HG03378 (cell line): Measurements from ENCODE around the gene TGFBI.

Source experiments
- ATAC-seq: cut with Tn5 transposase; IDR thresholded peaks from one replicate; pipeline ENCODE4 v1.9.1; 2021; ENCODE audit warnings: mild to moderate bottlenecking, moderate library complexity; ENCODE audit not compliant: unreplicated experiment

TGFBI gene

DNA sequence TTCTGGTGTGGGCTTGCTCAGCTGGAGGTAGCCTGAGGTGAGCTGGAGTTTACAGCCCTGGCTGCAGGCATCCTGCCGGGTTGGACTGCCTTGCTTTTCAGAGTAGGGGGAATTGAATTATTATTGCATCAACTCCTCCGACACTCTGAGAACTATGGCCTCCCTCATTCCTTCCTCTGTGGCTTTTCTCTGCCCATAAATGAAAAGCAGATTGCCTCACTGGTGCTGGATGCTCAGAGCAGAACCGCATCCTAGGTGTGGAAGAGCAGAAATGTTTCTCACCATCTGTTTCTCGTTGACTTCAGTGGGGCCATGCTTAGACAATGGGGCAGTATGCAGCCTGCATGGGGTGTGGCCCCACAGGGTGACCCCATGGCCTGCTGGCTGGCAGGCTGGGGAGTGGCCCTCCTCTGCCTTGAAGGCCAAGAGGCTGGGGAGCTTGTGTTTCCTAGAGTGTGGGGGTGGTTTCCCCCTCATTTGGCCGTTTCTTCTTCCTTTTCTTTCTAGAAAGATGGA, 27.3 kb upstream of the TGFBI start:
- ATAC-seq: no peak

DNA sequence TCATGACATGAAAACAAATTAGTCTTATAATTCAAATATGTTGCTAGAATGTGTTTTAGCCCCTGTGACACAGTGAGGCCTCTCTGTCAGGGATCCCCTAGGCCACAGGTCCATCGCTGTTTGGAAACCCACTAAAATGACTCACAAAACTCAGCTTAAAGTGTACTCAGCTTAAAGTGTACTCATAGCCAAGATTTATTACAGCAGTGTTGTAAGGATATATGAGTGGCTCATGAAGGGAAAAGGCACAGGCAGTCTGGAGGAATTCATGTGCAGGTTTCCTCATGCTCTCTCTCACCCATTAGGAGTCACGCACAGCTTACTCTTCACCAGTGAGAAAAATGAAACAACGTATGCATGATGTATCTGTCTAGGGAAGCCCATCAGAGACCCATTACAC, 24.4 kb upstream of the TGFBI start:
- no peak for ATAC-seq

DNA sequence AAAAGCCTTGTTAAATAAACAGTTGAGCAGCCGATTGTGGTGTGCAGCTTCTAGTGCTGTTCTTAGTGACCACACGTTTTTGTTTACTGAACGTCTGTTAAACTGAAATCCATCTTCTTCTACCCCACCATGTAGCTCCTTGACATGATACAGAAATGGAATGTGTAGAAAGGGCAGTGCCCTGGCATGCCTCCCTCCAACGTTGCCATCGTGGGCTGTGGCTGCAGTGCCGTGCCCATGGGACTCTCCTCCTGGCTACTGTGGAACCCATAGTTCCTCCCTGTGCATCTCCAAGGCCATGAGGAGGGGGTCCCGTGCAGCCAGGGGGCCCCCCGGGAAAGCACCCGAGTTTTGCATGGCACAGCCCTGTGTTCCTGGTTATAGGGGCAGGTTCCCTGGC, 23.3 kb upstream of the TGFBI start:
- ATAC-seq: no peak

DNA sequence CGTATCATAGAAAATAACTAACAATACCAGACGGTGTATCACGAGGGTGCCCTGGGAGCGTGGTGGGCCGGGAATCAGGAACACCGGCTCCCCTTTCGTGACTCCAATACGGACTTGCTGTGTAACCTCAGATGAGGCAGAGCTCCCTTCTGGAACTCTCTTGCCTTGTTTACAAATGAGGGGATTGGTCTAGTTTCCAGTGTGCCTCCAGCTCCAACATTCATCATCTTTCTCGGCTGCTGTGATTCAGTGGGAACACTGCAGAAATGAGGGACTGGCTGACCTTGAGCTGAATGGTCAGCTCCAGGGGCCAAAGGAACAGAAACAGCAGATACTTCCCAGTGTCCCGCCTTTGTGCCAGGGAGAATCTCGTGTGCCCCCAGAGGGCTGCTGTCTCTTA, 22.6 kb upstream of the TGFBI start:
- no peak for ATAC-seq

DNA sequence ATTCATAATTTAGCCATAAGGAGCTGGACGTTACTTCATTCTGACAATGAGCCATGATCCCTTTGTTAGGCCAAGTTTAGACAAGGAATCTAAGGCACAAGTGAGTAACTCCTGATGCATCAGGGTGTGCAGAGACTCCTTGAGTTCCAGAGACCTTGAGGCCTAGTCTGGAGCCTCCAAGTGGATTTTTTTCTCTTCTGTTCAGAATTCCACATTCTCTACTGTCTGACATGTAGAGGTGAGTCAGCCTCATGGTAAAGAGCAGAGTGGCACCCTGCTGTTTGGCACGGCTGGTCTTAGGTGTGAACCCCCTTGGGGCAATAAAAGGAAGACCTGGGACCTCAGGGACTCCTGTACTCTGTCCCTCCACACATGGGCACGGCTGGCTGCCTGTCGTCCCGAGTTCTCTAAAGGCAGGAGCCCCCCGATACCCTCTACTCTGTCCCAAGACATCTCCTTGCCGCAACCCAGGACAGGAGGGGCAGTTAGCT, 22.0 kb upstream of the TGFBI start:
- no peak for ATAC-seq

DNA sequence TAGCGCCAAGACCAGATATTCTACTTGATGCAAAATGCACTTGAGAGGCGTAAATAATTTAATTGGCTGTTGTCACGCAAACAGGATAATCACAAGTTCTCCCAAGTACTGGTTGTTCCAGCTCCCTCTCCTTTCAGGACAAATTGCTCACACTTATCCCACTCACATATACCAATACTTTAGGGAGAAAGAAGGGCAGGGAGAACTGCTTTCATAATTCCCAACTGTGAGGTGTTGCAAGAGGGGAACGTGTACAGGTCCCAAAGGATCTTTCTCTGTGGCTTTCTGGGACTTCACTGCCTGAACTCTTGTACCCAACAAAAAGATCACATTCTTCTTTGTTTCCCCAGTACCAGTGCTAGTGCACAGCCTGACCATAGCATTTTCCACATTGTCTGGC, 21.5 kb upstream of the TGFBI start:
- no peak for ATAC-seq

DNA sequence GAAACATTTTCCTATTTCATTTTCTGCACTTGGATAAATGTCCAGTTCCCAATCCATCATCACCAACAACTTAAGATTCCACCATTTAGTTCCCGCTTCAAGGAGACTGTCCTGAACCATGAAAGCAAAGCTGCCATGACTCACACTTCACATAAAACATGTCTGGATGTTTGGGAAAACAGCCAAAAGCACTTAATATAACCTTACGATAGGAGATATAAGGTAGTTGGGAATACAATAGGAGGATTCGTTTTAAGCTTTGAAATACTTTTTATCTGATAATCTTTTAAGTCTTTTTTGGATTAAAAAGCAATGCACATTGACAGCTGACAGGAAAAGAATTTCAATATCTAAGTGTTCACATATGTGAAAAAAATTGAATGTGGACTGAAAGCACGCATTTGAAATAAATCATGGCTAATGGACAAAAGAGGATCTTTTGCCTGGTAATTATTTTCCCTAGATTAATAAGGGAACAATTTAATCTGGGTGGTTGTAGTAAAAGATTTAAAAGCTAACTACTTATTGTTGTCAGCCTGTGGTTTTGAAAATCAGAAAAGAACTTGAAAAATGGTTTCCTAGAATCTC, 17.3 kb upstream of the TGFBI start:
- no peak for ATAC-seq

DNA sequence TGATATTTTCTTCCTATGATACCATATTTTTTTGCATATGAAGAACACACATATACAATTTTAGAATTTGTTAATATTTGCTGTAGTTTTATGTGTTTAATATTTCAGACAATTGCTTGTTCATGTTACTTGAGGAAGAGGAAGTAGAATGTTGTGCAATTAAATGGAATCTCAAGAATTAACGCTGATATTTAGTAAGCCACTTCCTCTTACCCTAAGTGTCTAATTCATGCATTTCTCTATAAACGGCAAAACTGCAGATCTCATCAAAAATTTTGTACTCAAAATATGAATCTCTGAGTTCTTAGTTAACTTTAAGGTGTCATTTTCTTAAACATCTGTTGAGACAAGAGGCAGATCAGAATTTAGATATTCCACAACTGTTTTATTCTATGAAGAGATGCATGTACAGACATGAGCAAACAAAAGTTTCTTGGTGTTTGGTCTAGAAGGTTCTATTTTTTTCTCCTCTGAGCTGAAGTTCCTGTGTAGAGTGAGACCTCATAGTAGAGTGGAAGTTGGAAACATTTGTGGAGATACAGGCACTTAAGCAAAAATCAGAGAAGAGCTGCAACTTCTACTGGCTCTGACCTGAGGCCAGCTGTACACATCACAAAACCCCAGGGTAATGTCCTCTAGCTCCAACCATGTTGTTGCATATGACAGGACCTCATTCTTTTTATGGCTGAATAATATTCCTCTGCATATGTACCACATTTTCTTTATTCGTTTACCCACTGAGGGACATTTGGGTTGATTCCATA, 16.6 kb upstream of the TGFBI start:
- no peak for ATAC-seq

DNA sequence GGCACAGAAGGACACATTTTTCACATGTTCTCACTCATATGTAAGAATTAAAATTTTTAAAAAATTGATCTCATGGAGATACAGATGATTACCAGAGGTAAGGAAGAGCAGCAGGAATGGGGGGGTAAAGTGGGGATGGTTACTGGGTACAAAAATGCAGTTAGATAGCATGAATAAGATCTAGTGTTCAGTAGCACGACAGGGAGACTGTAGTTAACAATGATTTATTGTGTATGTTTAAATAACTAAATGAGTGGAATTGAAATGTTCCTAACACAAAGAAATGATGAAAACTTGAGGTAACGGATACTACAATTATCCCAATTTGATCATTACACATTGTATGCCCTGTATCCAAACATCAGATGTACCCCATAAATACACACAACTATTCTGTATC, 15.2 kb upstream of the TGFBI start:
- no peak for ATAC-seq

DNA sequence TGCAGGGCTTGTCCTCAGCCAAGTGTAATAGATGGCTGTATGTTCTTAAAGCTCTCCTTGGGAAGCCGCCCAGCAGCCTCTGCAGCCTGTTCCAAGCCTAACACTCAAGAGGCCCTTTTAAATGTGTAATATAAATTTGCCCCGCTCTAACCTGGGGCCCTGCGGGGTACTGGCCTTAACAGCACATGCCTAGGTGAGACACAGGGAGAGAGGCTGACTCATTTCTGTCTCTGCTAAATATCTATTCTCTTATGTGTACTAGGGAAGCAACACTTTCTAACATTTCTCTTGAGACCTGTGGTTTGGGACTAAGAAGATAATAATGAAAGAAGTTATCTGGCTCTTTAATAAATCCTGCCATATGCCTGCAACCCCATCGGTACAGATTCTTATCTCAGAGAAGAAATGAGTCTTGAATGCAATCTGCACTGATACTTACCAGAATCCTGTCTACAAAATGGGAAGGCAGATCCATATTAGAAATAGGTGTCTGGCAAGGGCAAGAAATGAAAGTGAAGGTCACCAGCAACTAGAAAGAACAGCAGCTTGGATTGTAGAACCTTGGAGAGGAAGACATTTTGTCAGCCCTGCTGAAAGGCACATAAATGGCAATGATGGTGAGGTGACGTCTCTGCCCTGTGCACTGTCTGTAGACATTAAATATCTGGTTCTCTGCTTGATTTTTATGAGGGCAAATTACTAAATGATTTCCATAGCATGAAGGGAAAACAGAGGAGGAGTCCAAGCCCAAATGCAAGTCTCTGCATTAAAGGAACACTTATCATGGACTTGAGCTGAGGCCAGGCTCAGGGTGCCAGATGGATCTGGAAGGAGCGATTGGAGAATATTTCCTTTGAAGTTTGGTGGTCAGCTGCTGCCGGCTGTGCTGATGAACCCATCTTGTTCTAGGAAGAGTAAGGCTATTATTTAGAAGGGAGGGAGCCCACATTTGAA, 14.5 kb upstream of the TGFBI start:
- ATAC-seq: peak; percentile 92

DNA sequence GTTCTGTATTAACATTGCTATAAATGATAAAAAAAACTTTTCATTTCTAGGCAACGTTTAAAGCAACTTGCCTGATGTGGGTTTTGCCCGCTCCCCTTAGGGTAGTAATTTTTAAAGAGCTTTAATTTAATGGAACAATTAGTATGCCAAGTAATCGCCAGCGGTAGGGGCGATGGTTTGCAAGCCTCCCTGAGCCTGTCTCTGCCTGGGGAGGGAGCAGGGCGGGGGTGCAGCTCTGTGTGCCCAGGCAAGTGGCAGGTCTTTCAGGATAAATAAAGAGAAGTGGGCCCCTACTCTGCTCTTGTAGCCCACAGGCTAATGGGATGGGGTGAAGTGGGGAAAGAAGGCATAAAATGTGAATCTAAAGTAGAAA, 13.8 kb upstream of the TGFBI start:
- ATAC-seq: no peak

DNA sequence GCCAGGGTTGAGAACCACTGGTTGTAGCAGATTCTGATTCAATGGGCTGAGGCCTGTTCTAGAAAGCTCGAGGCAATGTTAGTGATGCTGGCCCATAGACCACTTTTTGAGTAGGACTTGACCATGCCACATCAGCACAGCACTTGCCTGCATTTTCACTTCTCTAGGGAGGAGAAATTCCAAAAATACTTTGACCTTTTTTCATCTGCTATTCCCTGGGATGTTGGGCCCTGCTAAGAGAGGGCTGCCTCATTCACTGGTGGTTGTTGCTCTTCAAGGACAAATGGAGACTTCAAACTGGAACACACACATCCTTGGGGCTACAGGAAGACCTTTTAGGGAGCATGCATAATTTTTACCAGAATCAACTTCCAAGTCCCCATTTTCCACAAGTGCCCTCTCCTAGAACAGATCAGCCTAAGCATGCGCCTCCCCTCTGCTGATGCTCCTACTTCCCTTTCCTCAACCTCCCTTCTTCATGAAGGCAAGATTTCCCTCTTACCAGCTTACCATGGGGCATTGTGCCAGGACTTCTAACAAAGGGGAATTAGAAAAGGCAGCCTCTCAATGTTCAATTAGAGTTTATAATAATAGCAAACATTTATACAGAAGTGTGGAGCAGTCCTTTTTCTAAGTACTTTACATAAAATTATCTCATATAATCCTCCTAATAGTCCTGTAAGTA, 12.7 kb upstream of the TGFBI start:
- no peak for ATAC-seq

DNA sequence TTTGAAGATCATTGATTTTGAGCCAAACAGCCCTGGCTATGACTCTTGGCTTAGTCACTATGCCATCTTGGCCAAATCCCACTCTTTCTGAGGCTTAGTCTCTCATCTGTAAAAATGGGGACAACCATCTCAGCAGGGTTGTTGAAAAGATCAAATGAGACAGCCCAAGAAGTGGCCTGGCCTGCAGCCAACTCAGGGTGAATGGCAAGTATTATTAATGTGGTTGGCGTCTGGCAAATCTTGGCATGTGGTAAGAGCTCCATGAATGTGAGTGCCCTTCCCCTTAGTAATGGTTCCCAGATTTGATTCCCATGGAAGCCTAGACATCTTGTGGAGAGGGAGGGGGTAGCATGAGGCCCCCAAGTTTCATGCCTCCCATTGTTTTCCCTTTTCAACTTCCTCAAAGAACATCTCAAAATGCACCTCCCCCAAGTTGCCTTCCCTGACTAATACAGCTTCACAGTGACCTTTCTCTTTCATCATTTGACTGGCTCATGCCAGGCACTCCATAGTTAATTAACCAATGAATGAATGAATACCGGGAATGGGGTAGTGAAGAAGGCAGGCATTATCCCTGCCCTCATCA, 11.8 kb upstream of the TGFBI start:
- ATAC-seq: no peak

DNA sequence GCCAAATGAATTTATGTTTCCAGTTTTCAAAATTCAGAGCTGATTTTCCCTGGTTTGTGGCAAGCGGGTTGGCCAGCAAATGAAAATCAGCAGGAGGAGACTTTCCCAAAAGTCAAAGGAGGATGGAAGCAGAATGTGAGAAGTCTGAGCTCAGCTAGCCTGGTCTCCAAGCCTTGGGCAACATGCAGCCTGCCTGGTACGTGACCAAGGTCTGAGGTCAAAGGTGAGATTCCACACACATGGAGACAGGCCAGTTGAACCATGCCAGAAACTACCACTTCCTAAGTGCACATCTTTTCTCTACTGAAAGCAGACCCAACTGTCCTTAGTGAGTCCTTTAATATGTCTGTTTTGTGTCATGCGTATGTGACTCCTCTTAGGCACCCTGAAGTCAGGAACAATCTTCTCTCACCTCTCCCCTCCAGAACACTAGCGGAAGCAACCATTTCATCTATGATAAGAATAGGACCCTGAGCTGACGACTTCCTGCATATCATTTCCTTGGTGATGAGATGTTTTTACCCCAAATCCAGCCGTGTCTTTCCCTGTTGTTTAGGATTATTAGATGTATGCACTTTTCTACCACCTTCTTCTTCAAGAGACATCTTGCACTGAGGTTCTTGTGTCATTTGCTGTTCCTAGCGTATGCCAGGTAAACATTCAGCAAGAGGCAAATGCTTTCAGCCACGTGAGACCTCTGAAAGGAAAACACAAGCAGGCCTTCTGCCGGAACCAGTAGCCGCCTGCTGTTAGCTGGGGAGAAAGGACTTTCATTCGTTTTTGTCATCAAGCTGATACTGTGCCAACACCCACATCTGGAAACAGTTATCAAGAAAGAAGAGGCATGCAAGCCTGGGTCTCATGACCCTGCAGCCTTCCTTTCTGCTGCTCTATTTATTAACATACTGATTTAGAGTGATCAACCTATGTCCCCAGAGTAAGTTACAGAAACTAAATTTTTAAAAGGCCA, 9.7 kb upstream of the TGFBI start:
- no peak for ATAC-seq

DNA sequence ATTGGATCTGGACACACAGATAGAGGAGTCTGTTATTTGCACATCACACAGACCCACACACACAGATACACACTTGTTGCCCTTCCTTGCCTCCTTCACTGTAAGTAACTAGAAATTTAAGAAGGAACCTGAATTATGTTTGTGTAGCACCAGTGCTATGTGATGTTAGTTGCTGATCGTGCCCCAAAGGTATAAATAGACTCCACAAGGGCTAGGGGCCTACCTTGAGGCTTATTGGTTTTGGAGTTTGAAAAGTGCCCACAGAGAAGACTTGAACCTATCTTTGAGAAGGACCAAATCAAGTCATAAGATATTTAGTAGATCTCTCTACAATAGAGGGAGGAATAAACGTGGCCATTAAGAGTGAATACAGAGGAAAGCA, 8.8 kb upstream of the TGFBI start:
- ATAC-seq: no peak

DNA sequence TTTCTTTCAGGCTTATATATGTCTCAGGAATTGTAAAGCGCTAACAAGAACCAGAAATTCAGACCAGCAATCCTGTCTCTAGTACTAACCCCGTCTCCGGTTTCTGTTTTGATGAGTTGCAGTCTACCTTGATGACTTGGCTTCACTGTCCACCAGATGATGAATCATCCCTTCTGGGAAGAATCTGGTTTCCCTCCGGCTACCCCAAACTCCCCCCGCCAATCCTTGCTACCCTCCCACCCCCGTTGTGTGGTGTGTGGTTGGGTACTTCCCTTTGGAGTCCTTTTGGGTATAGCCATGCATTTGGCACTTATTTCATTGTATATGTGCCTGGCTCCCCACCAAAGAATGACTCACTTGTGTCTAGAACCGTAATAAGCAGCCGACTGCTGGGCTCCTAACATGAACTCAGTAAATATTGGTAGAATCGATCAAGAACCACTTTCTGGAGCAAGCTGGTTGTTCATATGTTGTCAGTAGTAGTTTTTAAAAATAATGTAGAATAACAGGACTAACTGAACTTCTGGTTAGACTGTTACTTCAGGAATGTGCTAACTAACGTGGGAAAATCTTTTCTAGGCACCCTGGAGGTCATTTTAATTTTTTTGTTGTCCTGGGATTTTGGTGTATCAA, 8.3 kb upstream of the TGFBI start:
- no peak for ATAC-seq

DNA sequence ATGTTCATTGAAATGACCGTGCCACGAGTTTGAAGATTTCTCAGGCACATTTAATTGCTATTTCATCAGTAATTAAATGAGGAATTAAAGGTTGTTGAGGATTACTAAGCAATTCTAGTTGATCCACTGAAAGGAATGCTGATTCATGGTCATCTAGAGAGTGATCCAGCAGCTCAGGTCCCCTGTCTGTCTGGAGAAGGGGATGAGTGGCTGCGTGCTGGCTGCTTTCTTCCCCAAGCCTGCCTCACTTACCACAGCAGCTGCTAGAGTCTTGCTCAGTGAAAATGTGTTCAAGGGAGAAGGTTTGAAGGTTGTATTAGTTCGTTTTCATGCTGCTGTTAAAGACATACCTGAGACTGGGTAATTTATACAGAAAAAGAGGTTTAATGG, 7.8 kb upstream of the TGFBI start:
- no peak for ATAC-seq

DNA sequence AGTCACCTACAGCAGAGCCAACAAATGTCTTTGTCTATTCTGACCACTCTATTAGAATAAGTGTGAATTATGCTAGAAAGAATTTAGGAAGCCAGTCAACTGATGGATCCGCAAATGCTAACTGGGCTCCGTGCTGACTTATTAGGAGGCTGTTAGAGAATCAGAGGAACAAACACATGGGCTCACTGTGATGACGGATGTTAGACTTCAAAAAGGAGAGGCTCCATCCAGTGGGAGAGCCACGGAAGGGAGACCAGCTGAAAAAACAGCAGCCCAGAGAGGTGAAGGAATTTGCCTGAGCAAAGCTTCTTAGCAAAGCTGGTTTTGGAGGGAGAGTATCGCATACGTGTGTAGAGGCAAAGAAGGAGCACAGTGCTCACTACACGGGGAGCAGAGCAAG, 5.8 kb upstream of the TGFBI start:
- ATAC-seq: no peak

DNA sequence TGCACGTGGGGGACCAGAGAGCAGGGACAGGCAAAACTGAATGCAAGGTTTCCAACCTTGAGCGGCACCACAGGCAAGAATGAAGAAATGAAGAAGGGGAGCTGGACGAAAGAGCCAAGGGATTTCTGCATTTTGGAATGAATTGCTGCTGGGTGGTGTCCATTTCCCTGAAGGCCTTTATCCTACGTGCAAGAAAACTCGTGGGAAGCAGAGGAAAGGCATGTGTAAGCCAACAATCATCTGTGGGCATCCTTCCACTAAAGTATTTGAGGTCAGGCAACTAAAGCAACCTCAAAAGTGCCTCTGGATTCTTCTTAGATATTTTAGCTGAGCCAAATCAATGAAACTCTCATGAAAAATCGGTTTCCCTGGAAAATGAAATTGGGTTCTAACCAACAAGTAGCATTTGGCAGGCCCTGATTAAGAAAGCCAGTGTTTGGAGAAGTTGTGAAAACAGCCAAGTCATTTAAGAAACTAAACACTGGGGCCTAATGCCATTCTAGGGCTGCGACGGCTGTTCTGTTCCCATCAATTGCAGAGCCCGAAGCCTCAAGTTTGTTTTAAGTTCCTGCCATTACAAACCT, 4.7 kb upstream of the TGFBI start:
- no peak for ATAC-seq
